ENCODE data around the gene IP6K3. TPM values are rescaled to one million over a fixed set of nuclear protein-coding genes. Genes with fewer than 3 reads are reported as not detected.

IP6K3 gene
- total RNA-seq, 4 donors from 2014 or later = 0.34 to 2.3 (median 1.1) TPM; not detected in 1

DNA sequence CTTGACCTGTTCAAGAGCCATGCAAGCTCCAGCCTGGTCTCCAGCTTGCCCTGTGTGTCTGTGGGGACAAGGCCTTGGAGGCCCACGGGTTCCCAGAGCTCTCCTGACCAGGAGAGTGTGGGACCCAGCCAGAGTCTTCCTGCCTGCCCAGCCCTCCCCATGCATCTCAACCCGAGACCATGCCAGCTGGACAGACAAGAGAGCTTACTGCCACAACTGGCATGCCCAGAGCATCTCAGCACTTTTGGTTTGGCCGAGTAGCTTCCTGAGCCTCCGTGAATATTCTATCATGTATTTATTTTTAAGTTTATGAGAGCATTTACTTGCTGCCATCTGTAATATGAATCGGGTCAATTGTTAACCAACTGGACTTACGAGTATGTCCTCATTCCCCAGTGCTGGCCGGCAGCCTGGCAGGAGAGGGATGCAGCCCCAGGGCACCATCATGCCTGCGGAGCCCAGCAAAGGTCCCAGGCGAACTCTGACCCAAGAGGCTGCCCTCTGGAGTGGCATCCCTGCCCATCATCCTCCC, 14.9 kb downstream of the IP6K3 start:
- TF ChIP-seq, protein P1, sequence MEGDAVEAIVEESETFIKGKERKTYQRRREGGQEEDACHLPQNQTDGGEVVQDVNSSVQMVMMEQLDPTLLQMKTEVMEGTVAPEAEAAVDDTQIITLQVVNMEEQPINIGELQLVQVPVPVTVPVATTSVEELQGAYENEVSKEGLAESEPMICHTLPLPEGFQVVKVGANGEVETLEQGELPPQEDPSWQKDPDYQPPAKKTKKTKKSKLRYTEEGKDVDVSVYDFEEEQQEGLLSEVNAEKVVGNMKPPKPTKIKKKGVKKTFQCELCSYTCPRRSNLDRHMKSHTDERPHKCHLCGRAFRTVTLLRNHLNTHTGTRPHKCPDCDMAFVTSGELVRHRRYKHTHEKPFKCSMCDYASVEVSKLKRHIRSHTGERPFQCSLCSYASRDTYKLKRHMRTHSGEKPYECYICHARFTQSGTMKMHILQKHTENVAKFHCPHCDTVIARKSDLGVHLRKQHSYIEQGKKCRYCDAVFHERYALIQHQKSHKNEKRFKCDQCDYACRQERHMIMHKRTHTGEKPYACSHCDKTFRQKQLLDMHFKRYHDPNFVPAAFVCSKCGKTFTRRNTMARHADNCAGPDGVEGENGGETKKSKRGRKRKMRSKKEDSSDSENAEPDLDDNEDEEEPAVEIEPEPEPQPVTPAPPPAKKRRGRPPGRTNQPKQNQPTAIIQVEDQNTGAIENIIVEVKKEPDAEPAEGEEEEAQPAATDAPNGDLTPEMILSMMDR (IDR thresholded peaks at IDR 0.05; ENCODE audit: low read depth) = no peak

DNA sequence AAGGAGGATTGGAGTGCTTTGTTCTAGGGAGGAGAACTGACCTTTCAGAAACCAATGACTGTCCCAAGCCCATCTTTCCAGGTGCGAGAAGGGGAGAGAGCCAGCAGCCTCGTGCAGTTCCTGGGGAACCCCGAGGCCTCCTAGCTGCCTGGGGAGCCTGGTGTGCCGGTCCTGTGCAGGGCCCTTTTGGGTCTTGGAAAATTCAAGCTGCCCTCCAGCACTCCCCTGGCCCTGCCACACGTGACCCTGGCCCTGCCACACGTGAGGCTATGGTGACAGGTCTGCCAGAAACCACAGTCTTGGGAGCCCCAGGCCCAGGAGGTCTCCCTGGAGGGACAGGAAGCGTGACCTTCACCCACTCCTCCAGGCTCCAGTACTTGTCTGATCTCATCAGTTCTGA, 15.7 kb downstream of the IP6K3 start:
- TF ChIP-seq, protein P1 (IDR thresholded peaks at IDR 0.05; ENCODE audit: low read depth) = no peak

DNA sequence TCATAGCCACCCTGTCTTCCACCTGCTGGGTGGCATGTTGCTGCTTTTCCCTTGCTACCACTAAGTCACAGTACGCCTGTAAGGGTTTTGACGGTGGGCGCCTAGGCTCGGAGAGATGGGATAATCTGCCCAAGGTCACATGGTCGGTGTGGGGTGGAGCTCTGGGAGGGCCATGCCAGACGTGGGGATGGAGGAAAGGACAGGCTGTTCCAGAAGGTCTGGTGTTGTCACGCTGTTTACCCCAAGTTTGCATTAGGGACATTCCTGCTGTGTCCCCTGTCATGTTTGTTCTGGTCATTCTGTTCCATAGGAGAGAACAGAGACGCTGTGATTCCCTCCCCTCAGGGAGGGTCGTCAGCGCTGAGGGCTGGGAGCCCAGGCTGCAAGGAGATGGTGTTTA, 16.1 kb downstream of the IP6K3 start:
- TF ChIP-seq, protein P1 (IDR thresholded peaks at IDR 0.05; ENCODE audit: low read depth) = no peak

DNA sequence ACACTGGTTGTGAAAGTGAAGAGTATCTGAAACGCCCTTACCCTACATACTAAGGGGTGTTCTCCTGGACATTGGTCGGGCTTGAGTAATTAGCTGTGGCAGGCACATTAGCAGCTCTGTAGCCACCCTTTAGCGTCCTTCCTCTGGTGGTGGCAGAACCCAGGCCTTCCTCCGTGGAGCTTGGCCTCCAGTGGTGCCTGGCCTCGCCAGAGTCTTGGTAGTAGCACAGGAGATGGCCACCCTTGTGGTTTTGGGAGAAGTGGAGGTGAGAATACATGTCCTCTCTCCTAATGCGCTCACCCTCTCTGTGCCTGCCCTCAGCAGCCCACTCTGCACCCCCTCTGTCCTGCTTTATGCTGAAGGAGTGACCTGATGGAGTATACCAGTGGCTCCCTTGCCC, 17.6 kb downstream of the IP6K3 start:
- TF ChIP-seq, protein P1 (IDR thresholded peaks at IDR 0.05; ENCODE audit: low read depth) = no peak

DNA sequence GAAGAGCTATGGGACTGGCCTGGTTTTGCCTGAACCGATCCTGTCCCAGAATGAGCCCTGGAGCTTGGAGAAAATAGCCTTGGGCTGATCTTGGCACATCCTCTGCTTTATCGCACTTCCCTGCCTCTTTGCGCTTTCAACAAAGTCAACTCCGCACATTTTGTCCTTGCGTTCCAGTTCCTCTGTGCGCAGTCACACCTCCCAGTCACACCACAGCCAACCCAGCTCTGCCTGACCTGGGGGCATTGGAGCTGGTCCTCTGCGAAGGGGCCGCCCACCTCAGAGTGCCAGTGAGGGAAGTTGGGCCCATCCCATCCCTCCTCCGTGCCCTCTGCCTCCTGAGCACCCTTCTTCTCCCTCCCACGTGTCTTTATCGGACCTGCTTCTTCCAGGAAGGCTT, 18.3 kb downstream of the IP6K3 start:
- TF ChIP-seq, protein P1 (IDR thresholded peaks at IDR 0.05; ENCODE audit: low read depth) = no peak

DNA sequence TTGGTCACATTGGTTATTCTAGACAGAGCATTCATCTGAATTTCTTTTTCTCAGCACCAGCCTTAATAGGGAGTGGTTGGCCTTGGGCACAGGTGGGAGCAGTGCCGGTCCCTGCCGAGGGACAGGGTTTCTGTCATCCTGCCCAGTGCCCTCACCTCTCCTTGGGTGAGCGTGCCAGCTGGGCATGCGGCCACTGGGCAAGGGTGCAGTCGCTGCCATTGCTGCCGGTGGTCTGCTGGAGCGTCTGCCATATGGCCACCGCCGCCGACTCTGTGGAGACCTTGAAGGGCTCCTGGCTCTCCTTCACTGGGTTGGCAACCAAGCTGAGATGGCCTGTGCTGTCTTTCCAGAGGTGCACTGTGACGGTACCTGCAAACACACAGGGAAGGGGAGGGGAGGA, 18.8 kb downstream of the IP6K3 start:
- TF ChIP-seq, protein P1 (IDR thresholded peaks at IDR 0.05; ENCODE audit: low read depth) = no peak

DNA sequence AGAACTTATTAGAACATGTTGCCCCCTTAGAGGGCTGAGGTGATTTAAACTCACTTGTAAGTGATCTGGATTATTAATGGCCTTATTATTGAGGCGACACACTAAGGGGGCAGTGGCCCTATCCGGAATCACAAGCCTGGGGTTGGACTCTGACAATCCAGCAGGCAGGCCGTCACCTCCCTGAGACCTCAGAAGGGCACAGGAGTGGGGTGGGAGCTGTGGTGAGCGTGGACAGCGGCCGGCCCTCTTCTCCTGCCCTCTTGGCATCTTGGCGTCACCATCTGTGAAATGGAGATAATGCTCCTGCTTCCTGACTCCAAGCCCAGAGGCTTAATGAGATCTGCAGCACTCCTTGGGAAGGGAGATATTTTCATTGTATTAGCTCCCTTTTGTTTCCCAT, 19.6 kb downstream of the IP6K3 start:
- TF ChIP-seq, protein P1 (IDR thresholded peaks at IDR 0.05; ENCODE audit: low read depth) = no peak
